ENCODE results near the gene PLCH1.

GRCh38 chr3:155332716-155333115 lies 412.2 kb downstream of the PLCH1 start:
- TF ChIP-seq CTCF (IDR thresholded peaks at IDR 0.05) (no peak), POLR2A (IDR thresholded peaks at IDR 0.05) (no peak)

Measured in right lobe of liver (tissue), 4 donors.